B cell (primary cell): ENCODE measurements around the gene TMEM247. TPM values are rescaled to one million over a fixed set of nuclear protein-coding genes. Genes with fewer than 3 reads are reported as not detected.

Experiments
- ATAC-seq: fragments of 200-7000 bp; cut with Tn5 transposase; one replicate; pipeline ENCODE4 v1.10.0; 2021; ENCODE audit warnings: low read depth, mild to moderate bottlenecking, moderate number of reproducible peaks, moderate library complexity
- CTCF ChIA-PET: fragments of 350-600 bp; sonication (Branson Sonifier 250); formaldehyde crosslinking; loops from one replicate; lab custom pipeline; 2021; ENCODE audit warnings: antibody characterized with exemption, inconsistent platforms; lab: Charles Lee
- POLR2A ChIA-PET: fragments of 350-600 bp; sonication (Branson Sonifier 250); formaldehyde crosslinking; loops from one replicate; lab custom pipeline; 2021; ENCODE audit warnings: antibody characterized with exemption; lab: Charles Lee
- DNase-seq: peaks from one replicate; pipeline ENCODE4 v3.0.0; 2013
- H2AFZ ChIP-seq: 2 replicates; pipeline ENCODE4 v1.6.1; 2012; ENCODE audit warnings: mild to moderate bottlenecking, low read depth, low read length; ENCODE audit not compliant: insufficient read depth, poor library complexity, severe bottlenecking
- H3K27ac ChIP-seq, 2 donors: 1 replicate in 1 of 2; 2 replicates in 1 of 2; pipeline ENCODE4 v1.5.1; 2012 to 2013; ENCODE audit warnings: low read length in 2 of 2, mild to moderate bottlenecking in 2 of 2, moderate library complexity in 1 of 2
- H3K27me3 ChIP-seq, 4 experiments: fragments of 200-600 bp in 1 of 4; sonication (generic) in 1 of 4; replicated peaks in 1 of 4; 1 replicate in 2 of 4; 2 replicates in 2 of 4; pipeline versions ENCODE4 v1.6.1 to v1.7.0; 2013 to 2016; ENCODE audit warnings: low read length in 3 of 4, mild to moderate bottlenecking in 2 of 4, mixed read lengths in 1 of 4, moderate library complexity in 1 of 4; ENCODE audit not compliant: insufficient read depth in 4 of 4, control insufficient read depth in 3 of 4; ENCODE audit errors: control extremely low read depth in 1 of 4
- H3K36me3 ChIP-seq, 2 experiments: replicated peaks in 1 of 2; 1 replicate in 1 of 2; 2 replicates in 1 of 2; pipeline versions ENCODE4 v1.6.1 to v1.7.1; 2013; ENCODE audit warnings: low read length in 1 of 2; ENCODE audit not compliant: insufficient read depth in 2 of 2, control insufficient read depth in 1 of 2; ENCODE audit errors: control extremely low read depth in 1 of 2, extremely low read depth in 1 of 2
- H3K4me1 ChIP-seq, 2 donors: fragments of 200-600 bp in 1 of 2; sonication (generic) in 1 of 2; 1 replicate in 1 of 2; 2 replicates in 1 of 2; pipeline versions ENCODE4 v1.5.1 to v1.6.1; 2013 to 2017; ENCODE audit warnings: low read length in 2 of 2; ENCODE audit not compliant: control insufficient read depth in 2 of 2, insufficient read depth in 2 of 2
- H3K4me2 ChIP-seq: replicated peaks from 2 replicates; pipeline ENCODE3; 2012; ENCODE audit warnings: mild to moderate bottlenecking, low read depth, low read length; ENCODE audit not compliant: poor library complexity, severe bottlenecking
- H3K4me3 ChIP-seq, 5 experiments: fragments of 200-600 bp in 1 of 5; sonication (generic) in 1 of 5; 1 replicate in 3 of 5; 2 replicates in 2 of 5; pipeline versions ENCODE4 v1.5.1 to v1.7.0; 2011 to 2016; ENCODE audit warnings: low read length in 4 of 5, mild to moderate bottlenecking in 4 of 5, low read depth in 2 of 5, control low read depth in 1 of 5, moderate library complexity in 1 of 5; ENCODE audit not compliant: insufficient read depth in 1 of 5; ENCODE audit errors: control extremely low read depth in 1 of 5, extremely low read depth in 1 of 5
- H3K79me2 ChIP-seq: fragments of 200-600 bp; sonication (generic); one replicate; pipeline ENCODE4 v1.6.0; 2016; ENCODE audit warnings: low read length; ENCODE audit not compliant: control insufficient read depth, insufficient read depth
- H3K9ac ChIP-seq: fragments of 200-600 bp; sonication (generic); 2 replicates; pipeline ENCODE4 v1.6.1; 2017; ENCODE audit warnings: mild to moderate bottlenecking, low read length, moderate library complexity
- H3K9me3 ChIP-seq, 3 donors: one replicate each; pipeline versions ENCODE4 v1.6.1 to v1.7.1; 2013; ENCODE audit warnings: low read length in 2 of 3; ENCODE audit not compliant: control insufficient read depth in 2 of 3, insufficient read depth in 1 of 3; ENCODE audit errors: control extremely low read depth in 1 of 3
- H4K20me1 ChIP-seq: 2 replicates; pipeline ENCODE4 v1.6.0; 2012; ENCODE audit warnings: mild to moderate bottlenecking, low read length; ENCODE audit not compliant: insufficient read depth, control insufficient read depth, poor library complexity, severe bottlenecking
- H3K27ac Mint-ChIP-seq: one replicate; pipeline ENCODE4 v1.8.0; 2021; ENCODE audit warnings: mixed read lengths
- H3K27me3 Mint-ChIP-seq: one replicate; pipeline ENCODE4 v1.8.0; 2021; ENCODE audit warnings: mixed read lengths
- H3K4me1 Mint-ChIP-seq: one replicate; pipeline ENCODE4 v1.8.0; 2021; ENCODE audit warnings: mixed read lengths
- H3K4me3 Mint-ChIP-seq: one replicate; pipeline ENCODE4 v1.8.0; 2021; ENCODE audit warnings: mixed read lengths
- H3K9me3 Mint-ChIP-seq: one replicate; pipeline ENCODE4 v1.8.0; 2022; ENCODE audit warnings: mixed read lengths; ENCODE audit not compliant: insufficient read depth
- EZH2 ChIP-seq: IDR thresholded peaks from 2 replicates; pipeline ENCODE4 v1.6.1; 2012; ENCODE audit warnings: borderline replicate concordance, low read depth, mild to moderate bottlenecking, moderate library complexity, low read length; ENCODE audit not compliant: insufficient read depth, poor library complexity, severe bottlenecking
- WGBS: methylation state at CpG from one replicate; pipeline ENCODE4 v1.1.5; 2013; ENCODE audit warnings: missing lambda C conversion rate; ENCODE audit not compliant: insufficient coverage; 5-methylcytosine and 5-hydroxymethylcytosine counted together
- intact Hi-C: fragments of 100-400 bp; cut with micrococcal nuclease; formaldehyde crosslinking; loops from one replicate; pipeline ENCODE4 v1.10.0; 2022
- polyA plus RNA-seq: library from polyadenylated mRNA; depleted of rRNA; stranded (reverse); fragments of >200 nt; gene quantifications from 2 replicates; pipeline ENCODE4 v1.2.3, GENCODE V29; 2012
- total RNA-seq, 2 donors: library from RNA; stranded (reverse); fragments of 120-200 nt in 1 of 2; gene quantifications; 1 replicate in 1 of 2; 2 replicates in 1 of 2; pipeline versions ENCODE4 v1.2.3 to v1.2.4, GENCODE V29; 2013 to 2022
- TF ChIP-seq, protein P1 (sequence below): fragments of 200-600 bp; IDR thresholded peaks from one replicate; pipeline ENCODE4 v1.8.0; 2022; ENCODE audit warnings: antibody characterized with exemption, mild to moderate bottlenecking

TMEM247 gene
- total and polyA plus RNA-seq, 2 donors (not counting 1 experiment from before 2014, with no cell fraction given) = not detected

DNA sequence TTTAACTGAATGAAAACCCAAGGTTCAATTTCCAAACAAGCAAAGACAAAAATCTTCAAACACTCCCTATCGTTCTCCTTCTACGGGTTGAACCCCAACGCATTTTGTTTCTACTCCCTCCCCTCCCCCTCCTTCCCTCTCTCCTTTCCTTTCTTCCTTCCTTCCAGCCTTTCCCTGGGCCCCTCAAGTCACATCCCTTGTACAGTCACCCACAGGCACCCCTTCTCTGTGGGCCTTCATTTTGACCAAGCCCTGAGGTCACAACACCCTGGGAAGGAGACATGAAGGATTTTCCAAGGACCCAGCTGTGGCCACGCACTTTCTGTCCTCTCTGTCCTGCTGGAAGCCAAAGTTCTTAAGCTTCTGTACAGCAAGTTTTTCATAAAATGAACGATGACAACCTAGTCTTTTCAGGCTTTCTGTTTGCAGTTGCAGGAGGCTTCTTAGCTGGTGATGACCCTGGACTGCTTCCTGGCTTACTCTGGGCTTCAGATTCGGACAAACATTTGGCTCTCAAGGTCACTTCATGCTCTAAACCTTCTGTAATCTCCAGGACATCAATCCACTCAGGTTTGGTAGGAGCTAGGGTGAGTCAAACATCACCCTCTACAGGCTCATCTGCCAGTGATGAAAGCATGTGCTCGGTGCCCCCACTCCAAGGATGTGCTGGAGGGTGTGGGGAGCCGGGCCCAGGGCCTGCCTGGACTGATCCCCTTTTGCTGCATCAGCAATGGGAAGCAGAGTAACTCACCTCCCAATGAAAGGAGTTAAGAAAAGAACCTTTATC lies 25.5 kb downstream of the TMEM247 start:
- Histone ChIP-seq H3K27ac (no peak overlapping the region), H3K4me1 (peaks cover 0 to 3% of the 10 kb centered on the region in 2 donors), H3K9ac (no peak overlapping the region), H3K27me3 (peaks cover 0 to 3% (median 0%) of the 10 kb centered on the region in 4 experiments), H3K4me2 (no peak overlapping the region), H3K4me3 (no peak overlapping the region), H3K9me3 (no peaks in the 10 kb centered on the region), H3K79me2 (no peaks in the 10 kb centered on the region), H2AFZ (no peak overlapping the region), H4K20me1 (no peaks in the 10 kb centered on the region), H3K36me3 (no peaks in the 10 kb centered on the region)
- ChIA-PET POLR2A (no interaction called here), CTCF (interaction anchor here (1.4 kb wide), 1 partner anchor 14 kb away, joined by 5 read pairs; no protein-coding TSS in a partner anchor)
- 78% methylated on average over 6 of the region's 8 CpGs for WGBS
- TF ChIP-seq EZH2 = no peak
- TF ChIP-seq, protein P1, sequence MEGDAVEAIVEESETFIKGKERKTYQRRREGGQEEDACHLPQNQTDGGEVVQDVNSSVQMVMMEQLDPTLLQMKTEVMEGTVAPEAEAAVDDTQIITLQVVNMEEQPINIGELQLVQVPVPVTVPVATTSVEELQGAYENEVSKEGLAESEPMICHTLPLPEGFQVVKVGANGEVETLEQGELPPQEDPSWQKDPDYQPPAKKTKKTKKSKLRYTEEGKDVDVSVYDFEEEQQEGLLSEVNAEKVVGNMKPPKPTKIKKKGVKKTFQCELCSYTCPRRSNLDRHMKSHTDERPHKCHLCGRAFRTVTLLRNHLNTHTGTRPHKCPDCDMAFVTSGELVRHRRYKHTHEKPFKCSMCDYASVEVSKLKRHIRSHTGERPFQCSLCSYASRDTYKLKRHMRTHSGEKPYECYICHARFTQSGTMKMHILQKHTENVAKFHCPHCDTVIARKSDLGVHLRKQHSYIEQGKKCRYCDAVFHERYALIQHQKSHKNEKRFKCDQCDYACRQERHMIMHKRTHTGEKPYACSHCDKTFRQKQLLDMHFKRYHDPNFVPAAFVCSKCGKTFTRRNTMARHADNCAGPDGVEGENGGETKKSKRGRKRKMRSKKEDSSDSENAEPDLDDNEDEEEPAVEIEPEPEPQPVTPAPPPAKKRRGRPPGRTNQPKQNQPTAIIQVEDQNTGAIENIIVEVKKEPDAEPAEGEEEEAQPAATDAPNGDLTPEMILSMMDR = no peak
- ATAC-seq (no peak), DNase-seq (no peak)
- Mint-ChIP-seq H3K4me3 (no peak overlapping the region), H3K27ac (no peak overlapping the region), H3K9me3 (no peaks in the 10 kb centered on the region), H3K27me3 (no peaks in the 10 kb centered on the region), H3K4me1 (peaks cover 6% of the 10 kb centered on the region)
- intact Hi-C loops = no loop called here

DNA sequence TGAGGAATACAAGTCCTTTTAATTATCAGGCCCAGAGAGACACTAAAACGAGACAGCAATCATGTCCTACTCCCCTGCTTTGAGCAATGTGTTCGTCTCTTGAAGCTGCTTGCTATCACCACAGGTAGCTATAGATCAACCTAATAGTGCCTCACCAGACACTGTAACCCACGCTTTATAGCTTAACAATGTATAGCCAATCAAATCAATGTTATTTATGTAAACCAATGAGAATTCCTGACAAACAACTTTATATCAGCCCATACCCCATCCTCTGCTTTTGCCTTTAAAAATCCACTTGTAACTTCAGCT lies 26.1 kb downstream of the TMEM247 start:
- H3K27ac ChIP-seq = no peak overlapping the region
- ChIA-PET CTCF (interaction anchor here (1.4 kb wide), 2 partner anchors 15 to 85 kb away, joined by 5 read pairs; no protein-coding TSS in a partner anchor), POLR2A (no interaction called here)
- DNase-seq (no peak), ATAC-seq (no peak)
- no peak for TF ChIP-seq EZH2
- TF ChIP-seq, protein P1 = no peak
- H3K36me3 ChIP-seq = no peaks in the 10 kb centered on the region
- H4K20me1 ChIP-seq = no peaks in the 10 kb centered on the region
- WGBS = 94% methylated on average over 2 of the region's 3 CpGs
- no peak overlapping the region for H3K27ac Mint-ChIP-seq
- no peak overlapping the region for H3K9ac ChIP-seq
- peaks cover 0 to 3% (median 0%) of the 10 kb centered on the region in 4 experiments for H3K27me3 ChIP-seq
- no peak overlapping the region for H3K4me3 ChIP-seq
- no peaks in the 10 kb centered on the region for H3K27me3 Mint-ChIP-seq
- H3K4me1 Mint-ChIP-seq = peaks cover under 1% of the 10 kb centered on the region
- no peak overlapping the region for H3K4me3 Mint-ChIP-seq
- H3K4me1 ChIP-seq = peaks cover 0 to under 1% of the 10 kb centered on the region in 2 donors
- H3K9me3 Mint-ChIP-seq = no peaks in the 10 kb centered on the region
- intact Hi-C loops = no loop called here
- H3K79me2 ChIP-seq = no peaks in the 10 kb centered on the region
- no peak overlapping the region for H3K4me2 ChIP-seq
- no peak overlapping the region for H2AFZ ChIP-seq
- no peaks in the 10 kb centered on the region for H3K9me3 ChIP-seq
